Hepatocyte (in vitro differentiated cells): ENCODE results near the gene HHAT.

Experiments used
- CTCF ChIP-seq: fragments of 200-600 bp; sonication (generic); IDR thresholded peaks from 2 replicates; pipeline ENCODE4 v1.5.1; 2016; ENCODE audit warnings: antibody characterized with exemption, mild to moderate bottlenecking; ENCODE audit not compliant: poor library complexity
- EZH2 ChIP-seq: fragments of 200-600 bp; sonication (generic); IDR thresholded peaks from 2 replicates; pipeline ENCODE4 v1.6.1; 2016; ENCODE audit warnings: antibody characterized with exemption, mild to moderate bottlenecking, borderline replicate concordance
- EZH2phosphoT487 ChIP-seq: fragments of 200-600 bp; sonication (generic); IDR thresholded peaks from one replicate; pipeline ENCODE4 v1.6.1; 2018; ENCODE audit warnings: antibody characterized with exemption, mild to moderate bottlenecking, low read depth, moderate library complexity; ENCODE audit not compliant: unreplicated experiment, severe bottlenecking

- no peak for TF ChIP-seq CTCF
- TF ChIP-seq EZH2, result no peak
- TF ChIP-seq EZH2phosphoT487, result no peak
Observed at GRCh38 chr1:210677533-210677932, 348.8 kb downstream of the HHAT start.
